GM21526 (cell line): ENCODE data around the gene PDE4D.

Experiments used
- ATAC-seq: cut with Tn5 transposase; IDR thresholded peaks from one replicate; pipeline ENCODE4 v1.9.1; 2021; ENCODE audit warnings: moderate library complexity; ENCODE audit not compliant: unreplicated experiment, low FRiP score

Gene PDE4D

DNA sequence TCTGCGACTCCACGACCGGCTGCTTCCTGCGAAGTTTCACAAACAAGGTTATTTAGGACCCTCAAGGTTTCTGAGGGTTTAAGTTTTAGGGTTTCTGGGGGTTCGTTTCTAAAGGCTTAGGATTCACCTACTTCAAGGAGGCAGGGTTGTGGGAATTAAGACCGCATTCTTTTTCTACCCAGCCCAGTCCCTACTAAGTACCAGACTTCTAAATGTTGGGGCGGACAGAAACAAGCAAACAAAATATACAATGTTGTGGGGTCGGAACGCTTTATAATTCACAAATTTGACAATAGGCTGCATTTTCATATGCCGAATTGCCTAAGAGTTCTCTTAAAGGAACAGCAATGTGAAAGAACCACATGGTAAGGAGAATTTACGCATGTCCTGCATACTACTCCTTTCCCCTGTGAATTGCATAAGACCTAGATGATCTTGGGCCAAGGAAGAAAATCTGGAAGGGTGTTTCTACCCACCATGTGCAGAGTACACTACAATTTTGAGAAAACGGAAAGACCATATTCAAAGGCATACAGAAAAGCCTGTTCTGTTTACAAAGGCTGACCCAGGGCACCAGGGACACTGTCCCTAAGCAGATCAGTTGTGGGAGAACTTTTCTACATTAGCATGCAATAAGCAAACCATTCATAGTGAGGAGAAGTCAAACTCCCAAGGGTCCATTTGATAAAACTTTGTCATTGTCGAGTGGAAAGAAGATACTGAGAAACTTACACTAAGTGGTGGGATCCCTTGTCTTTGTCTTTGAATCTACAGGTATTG, 853.3 kb downstream of the PDE4D start:
- no peak for ATAC-seq

DNA sequence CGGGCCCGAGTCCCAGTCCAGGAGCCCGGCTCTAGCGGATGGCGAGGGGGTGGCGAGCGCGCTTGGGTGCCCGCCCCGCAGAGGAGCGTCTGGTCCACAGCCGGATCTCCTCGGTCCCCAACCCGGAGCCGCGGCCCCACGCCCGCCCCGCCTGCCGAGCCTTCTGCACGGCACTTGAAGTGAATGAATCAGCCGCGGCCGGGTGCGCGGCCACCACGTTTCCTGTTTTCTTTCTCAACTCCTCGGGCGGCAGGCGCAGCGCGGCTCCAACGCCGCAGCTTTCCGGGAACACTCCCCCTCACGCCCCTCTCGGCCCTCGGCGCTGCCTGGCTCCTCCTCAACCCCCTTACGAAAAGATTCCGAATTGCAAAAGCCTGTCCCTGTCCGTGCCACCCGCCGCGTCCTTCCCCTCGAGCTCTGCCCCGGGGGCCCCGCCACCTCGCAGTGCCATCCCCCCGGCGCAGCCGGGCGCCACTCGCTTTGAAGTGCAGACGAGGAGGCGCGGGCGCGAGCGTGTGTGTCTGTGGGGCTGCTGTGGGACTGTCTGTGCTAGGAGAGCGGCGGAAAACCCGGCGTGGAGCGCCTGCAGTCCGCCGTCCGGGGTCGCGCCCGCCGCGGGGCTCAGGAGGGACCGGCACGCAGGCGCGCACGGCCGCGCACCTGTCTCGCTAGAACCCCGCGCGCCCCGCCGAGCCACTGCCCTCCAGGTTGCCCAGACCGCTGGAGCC, 854.1 kb downstream of the PDE4D start:
- ATAC-seq: peak; percentile 75

DNA sequence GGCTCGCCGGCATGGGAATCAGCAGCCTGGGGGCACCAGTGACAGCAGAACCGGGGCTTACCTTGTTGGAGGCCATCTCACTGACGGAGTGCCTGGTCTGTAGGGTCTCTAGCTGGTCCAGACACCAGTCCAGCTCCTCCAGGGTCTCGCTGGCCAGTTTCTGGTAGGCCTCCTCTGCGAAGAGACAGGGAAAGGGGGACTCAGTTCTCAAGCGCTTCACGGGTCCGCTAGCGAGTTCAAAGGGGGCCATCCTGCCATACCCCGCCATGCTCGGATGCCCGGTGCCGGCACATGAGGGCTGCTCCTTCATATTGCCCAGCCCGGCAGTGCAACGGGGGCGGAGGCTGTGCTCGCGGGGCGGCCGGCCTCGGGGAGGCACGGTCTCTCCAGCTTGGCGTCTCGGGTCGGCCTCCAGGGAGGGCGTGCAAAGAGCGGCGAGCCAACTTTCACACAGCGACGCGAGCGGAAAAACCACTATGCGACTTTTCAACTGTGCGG, 854.7 kb downstream of the PDE4D start:
- ATAC-seq: peak; percentile 6

GRCh38 chr5:59037941-59038797, 855.4 kb downstream of the PDE4D start:
- ATAC-seq: no peak

- no peak for ATAC-seq
Observed at GRCh38 chr5:59037453-59037852, 856.1 kb downstream of the PDE4D start.

DNA sequence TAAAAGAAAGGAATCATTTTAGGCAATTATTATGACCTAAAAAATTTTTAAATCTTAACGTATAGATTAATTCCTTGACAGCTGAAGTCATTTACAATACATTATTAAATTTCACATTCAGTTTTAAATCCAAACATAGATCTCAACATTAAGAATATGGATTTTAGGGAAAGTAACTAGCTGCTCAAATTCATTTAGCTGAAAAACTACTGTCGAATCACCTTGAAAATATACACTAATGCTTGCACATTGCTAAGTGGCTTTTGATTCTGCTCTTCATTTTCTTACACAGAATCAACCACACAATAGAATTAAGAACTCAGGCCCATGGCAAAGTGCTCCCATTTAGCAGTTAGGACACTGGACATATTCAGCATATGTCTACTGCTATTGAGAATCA, 856.5 kb downstream of the PDE4D start:
- ATAC-seq: no peak

GRCh38 chr5:59036274-59036961, 857.1 kb downstream of the PDE4D start:
- ATAC-seq: no peak

- no peak for ATAC-seq
Observed at GRCh38 chr5:59035681-59036080, 857.8 kb downstream of the PDE4D start.

- ATAC-seq: no peak
Observed at GRCh38 chr5:59034498-59035186, 858.9 kb downstream of the PDE4D start.

GRCh38 chr5:59027145-59027907, 866.2 kb downstream of the PDE4D start:
- ATAC-seq: no peak

- no peak for ATAC-seq
Observed at GRCh38 chr5:59025734-59026133, 867.8 kb downstream of the PDE4D start.

GRCh38 chr5:59021837-59022514, 871.5 kb downstream of the PDE4D start:
- ATAC-seq: no peak

DNA sequence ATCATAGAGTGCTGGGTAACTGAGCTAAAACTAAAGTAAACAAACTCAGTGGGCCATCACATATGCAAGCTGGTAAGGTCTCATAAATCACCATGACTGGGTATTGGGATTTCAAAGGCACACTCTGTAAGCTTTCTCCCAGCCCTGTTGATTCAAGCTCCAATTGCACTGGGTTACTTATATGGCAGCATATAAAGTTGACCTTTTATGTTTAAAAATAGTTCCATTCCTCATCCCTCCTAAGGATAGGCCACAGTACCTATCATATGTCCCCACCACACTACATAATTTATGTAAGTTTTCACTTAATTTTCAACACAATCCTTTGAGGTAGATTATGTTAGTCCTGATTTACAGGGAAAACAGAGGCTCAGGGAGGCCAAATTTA, 872.2 kb downstream of the PDE4D start:
- no peak for ATAC-seq

- no peak for ATAC-seq
Observed at GRCh38 chr5:59020611-59021285, 872.8 kb downstream of the PDE4D start.

GRCh38 chr5:59019078-59019477, 874.4 kb downstream of the PDE4D start:
- ATAC-seq: no peak

- ATAC-seq: no peak
Observed at GRCh38 chr5:59016925-59017324, 876.6 kb downstream of the PDE4D start.

GRCh38 chr5:59008816-59009473, 884.6 kb downstream of the PDE4D start:
- no peak for ATAC-seq
